PC-9 (cell line): Measurements from ENCODE around the gene PAFAH2.

Experiments used
- EZH2 ChIP-seq: fragments of 200-600 bp; sonication (generic); IDR thresholded peaks from 2 replicates; pipeline ENCODE4 v1.8.0; 2017; ENCODE audit warnings: antibody characterized with exemption, low read depth
- TF ChIP-seq, protein P1 (sequence below): fragments of 200-600 bp; sonication (generic); conservative IDR thresholded peaks from 2 replicates; pipeline ENCODE4 v1.6.1; 2017; ENCODE audit warnings: mixed run types, antibody characterized with exemption, mild to moderate bottlenecking, moderate library complexity

DNA sequence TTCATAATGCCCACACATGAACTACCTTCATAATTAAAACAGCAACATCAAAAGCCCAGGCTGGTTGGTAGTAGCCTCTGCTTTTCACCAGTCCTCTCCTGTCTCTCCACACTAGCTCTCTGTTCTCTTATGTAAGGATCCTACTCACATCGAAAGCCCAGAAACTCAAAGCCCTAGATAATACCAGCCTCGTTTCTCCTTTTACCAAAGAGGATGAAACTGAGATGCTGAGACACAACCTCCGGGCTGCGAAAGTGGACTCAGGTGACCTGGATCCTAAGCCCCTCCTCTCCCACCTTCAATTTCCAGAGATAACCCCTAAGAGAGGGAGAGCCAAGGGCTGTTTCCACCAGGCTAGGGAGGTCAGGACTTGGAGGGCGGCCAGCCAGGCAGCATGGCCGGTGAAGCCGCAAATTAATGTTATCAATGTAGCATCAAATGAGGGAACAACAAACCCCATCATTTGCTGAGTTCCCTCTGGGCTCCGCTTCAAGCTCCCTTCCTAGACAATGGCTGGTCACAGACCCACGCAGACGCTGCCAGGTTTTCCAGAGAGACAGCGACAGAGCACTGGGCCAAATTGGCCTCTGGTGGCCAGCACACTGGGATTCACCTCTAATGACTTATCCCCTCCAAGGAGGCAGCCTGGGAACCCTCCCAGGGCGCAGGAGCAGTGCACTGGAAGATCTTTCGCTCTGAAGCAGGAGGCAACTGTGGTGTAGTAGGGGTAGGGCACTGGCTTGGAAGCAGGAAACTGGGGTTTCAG is 70.9 kb downstream of the PAFAH2 start:
- TF ChIP-seq, protein P1, sequence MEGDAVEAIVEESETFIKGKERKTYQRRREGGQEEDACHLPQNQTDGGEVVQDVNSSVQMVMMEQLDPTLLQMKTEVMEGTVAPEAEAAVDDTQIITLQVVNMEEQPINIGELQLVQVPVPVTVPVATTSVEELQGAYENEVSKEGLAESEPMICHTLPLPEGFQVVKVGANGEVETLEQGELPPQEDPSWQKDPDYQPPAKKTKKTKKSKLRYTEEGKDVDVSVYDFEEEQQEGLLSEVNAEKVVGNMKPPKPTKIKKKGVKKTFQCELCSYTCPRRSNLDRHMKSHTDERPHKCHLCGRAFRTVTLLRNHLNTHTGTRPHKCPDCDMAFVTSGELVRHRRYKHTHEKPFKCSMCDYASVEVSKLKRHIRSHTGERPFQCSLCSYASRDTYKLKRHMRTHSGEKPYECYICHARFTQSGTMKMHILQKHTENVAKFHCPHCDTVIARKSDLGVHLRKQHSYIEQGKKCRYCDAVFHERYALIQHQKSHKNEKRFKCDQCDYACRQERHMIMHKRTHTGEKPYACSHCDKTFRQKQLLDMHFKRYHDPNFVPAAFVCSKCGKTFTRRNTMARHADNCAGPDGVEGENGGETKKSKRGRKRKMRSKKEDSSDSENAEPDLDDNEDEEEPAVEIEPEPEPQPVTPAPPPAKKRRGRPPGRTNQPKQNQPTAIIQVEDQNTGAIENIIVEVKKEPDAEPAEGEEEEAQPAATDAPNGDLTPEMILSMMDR, result no peak
- no peak for TF ChIP-seq EZH2
